ENCODE results near the gene ATP6AP2. TPM values are rescaled to one million over a fixed set of nuclear protein-coding genes. Genes with fewer than 3 reads are reported as not detected.
A peak's percentile ranks its signal among the peaks of the same experiment; 100 is the strongest.

ATP6AP2 gene
- total RNA-seq, 4 donors from 2014 or later = 92.6 to 141 (median 122) TPM

DNA sequence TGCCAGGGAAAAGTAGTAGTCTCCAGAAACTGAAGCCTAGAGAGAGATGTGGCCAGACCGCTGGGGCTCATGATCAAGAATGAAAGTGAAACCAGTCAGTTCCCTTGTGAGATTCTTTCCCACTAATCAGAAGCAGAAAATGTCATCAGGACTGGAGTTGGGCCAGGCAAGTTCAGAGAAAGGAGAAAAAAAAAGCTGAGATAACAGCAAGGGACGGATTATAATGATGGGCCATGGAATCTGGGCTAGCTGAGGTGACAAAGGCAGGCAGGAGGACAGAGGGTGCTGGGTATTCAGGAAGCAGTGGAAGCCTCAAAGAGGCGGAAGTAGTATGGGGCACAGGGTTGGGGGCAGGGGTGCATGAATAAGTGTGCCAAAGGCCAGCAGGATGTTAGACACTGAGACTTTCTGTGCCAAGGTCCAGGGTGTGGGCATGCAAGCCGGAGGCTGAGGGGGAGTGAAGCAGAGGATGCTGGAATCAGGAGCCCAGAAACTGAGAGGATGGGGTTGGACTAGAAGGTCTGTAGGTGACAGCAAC is 64.1 kb downstream of the ATP6AP2 start:
- intact Hi-C loops (cut with DNase I; ENCODE audit: low total_unique reads) = no loop called here
- WGBS, 2 donors = 8 to 26% methylated on average over 4 of the region's 4 CpGs
- peak in 1 of 2 donors; percentile 20 for DNase-seq (ENCODE audit: low spot score in 2 of 2)
- no peak for TF ChIP-seq CTCF (IDR thresholded peaks at IDR 0.05)
- no peak overlapping the region for H3K4me3 ChIP-seq (ENCODE audit: low read depth, poor library complexity, severe bottlenecking)

GRCh38 chrX:40646489-40647306 is 65.9 kb downstream of the ATP6AP2 start:
- WGBS, 2 donors = 1 to 14% methylated on average over 20 to 32 of the region's 33 CpGs
- intact Hi-C loops (cut with DNase I; ENCODE audit: low total_unique reads) = no loop called here
- H3K4me3 ChIP-seq (ENCODE audit: low read depth, poor library complexity, severe bottlenecking) = peak overlapping the region; percentile 60
- DNase-seq (ENCODE audit: low spot score in 2 of 2) = peak; percentile 16 to 87
- TF ChIP-seq CTCF (IDR thresholded peaks at IDR 0.05) = no peak
- TF ChIP-seq POLR2A (IDR thresholded peaks at IDR 0.05) = no peak

- TF ChIP-seq CTCF (IDR thresholded peaks at IDR 0.05) (no peak), POLR2A (IDR thresholded peaks at IDR 0.05) (no peak)
- intact Hi-C loops (cut with DNase I; ENCODE audit: low total_unique reads) = no loop called here
- peak; percentile 83 to 98 for DNase-seq (ENCODE audit: low spot score in 2 of 2)
- WGBS, 2 donors = 5 to 6% methylated on average over 13 to 60 of the region's 66 CpGs
- peak within 1 kb of the TSS; percentile 60 for H3K4me3 ChIP-seq (ENCODE audit: low read depth, poor library complexity, severe bottlenecking)
Measured at GRCh38 chrX:40647307-40648197, 66.8 kb downstream of the ATP6AP2 start, which contains the start of gene CXorf38. Gene CXorf38 (minus strand): TSS chrX:40647561. CDS start chrX:40647520, 41 bp downstream.

DNA sequence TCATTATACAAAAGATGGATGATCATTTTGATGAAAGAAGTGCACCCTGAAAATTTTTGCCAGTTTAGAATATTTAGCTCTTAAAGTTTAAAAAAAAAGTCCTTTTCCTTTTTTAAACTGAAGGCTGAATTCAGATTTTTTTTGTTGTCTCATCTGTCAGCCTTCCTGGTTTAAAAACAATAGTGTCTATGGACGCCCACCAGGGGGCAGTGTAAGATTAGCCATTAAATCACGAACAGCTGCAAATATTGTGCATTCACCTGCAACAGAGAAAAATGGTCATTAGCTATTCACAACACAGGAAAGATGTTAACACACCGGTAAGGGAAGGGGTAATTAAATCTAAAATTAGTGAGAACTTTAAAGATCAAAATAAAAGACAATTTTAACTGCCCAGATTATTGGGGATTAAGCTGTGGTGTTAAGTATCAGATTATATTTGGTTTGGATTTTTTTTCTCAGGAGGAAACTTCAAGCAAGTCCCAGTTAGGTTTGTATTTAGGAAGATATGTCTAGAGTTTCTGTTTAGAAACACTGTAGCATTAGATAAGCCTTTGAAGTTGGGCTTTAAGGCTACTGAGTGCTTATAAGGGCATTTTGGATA is 71.0 kb downstream of the ATP6AP2 start:
- DNase-seq (ENCODE audit: low spot score in 2 of 2) = peak; percentile 38 to 91
- H3K4me3 ChIP-seq (ENCODE audit: low read depth, poor library complexity, severe bottlenecking) = no peak overlapping the region
- TF ChIP-seq CTCF (IDR thresholded peaks at IDR 0.05) (no peak), POLR2A (IDR thresholded peaks at IDR 0.05) (no peak)
- WGBS, 2 donors = 0 to 1% methylated on average over 3 of the region's 3 CpGs
- intact Hi-C loops (cut with DNase I; ENCODE audit: low total_unique reads) = loop anchor here (10.0 kb wide), 1 partner anchor 463 kb away; no protein-coding TSS in a partner anchor

- no peak for DNase-seq (ENCODE audit: low spot score in 2 of 2)
- intact Hi-C loops (cut with DNase I; ENCODE audit: low total_unique reads) = loop anchor here (10.0 kb wide), 1 partner anchor 462 kb away; no protein-coding TSS in a partner anchor
- TF ChIP-seq POLR2A (IDR thresholded peaks at IDR 0.05) (no peak), CTCF (IDR thresholded peaks at IDR 0.05) (no peak)
- H3K4me3 ChIP-seq (ENCODE audit: low read depth, poor library complexity, severe bottlenecking) = no peak overlapping the region
- 89 to 92% methylated on average over 1 of the region's 1 CpG for WGBS, 2 donors
Measured at GRCh38 chrX:40652664-40653063, 71.9 kb downstream of the ATP6AP2 start.

All from lower leg skin (tissue), 4 donors.